Stomach (tissue), 9 donors: ENCODE data around the gene OLIG3. TPM values are rescaled to one million over a fixed set of nuclear protein-coding genes. Genes with fewer than 3 reads are reported as not detected.

Experiments
- DNase-seq, 2 donors: peaks; one replicate each; pipeline versions ENCODE4 v3.0.0 to v3.0.0-alpha.2; 2013 to 2019
- H3K27ac ChIP-seq, 5 donors: fragments of 200-600 bp in 4 of 5; sonication (generic) in 4 of 5; one replicate each; pipeline ENCODE4 v1.5.1; 2013 to 2019; ENCODE audit warnings: mild to moderate bottlenecking in 1 of 5, moderate library complexity in 1 of 5
- H3K27me3 ChIP-seq, 3 donors: fragments of 200-600 bp; sonication (generic); one replicate each; pipeline ENCODE4 v1.5.1; 2017 to 2019; ENCODE audit warnings: mixed run types in 1 of 3
- H3K36me3 ChIP-seq, 4 donors: fragments of 200-600 bp; sonication (generic); 1 replicate in 3 of 4; 2 replicates in 1 of 4; pipeline ENCODE4 v1.5.1; 2016 to 2019
- H3K4me1 ChIP-seq, 4 donors: fragments of 200-600 bp; sonication (generic); one replicate each; pipeline ENCODE4 v1.5.1; 2016 to 2019
- H3K4me3 ChIP-seq, 4 donors: fragments of 200-600 bp; sonication (generic) in 3 of 4; one replicate each; pipeline ENCODE4 v1.5.1; 2016 to 2019; ENCODE audit warnings: mild to moderate bottlenecking in 1 of 4
- H3K9me3 ChIP-seq, 4 donors: fragments of 200-600 bp; sonication (generic); one replicate each; pipeline ENCODE4 v1.5.1; 2016 to 2019
- CTCF ChIP-seq, 7 experiments: fragments of 450-650 bp in 4 of 7; fragments of 200-600 bp in 3 of 7; sonication (generic) in 3 of 7; IDR thresholded peaks; one replicate each; pipeline ENCODE4 v1.5.1; 2016 to 2019; ENCODE audit warnings: antibody characterized with exemption in 7 of 7, control low read depth in 2 of 7, mild to moderate bottlenecking in 1 of 7
- EP300 ChIP-seq: sonication (generic); formaldehyde crosslinking; IDR thresholded peaks from one replicate; pipeline ENCODE4 v1.6.1; 2017; ENCODE audit warnings: antibody characterized with exemption
- POLR2A ChIP-seq, 4 donors: fragments of 450-650 bp; IDR thresholded peaks; one replicate each; pipeline ENCODE4 v1.6.1; 2016; ENCODE audit warnings: antibody characterized with exemption in 4 of 4, control low read depth in 2 of 4, mild to moderate bottlenecking in 1 of 4, moderate library complexity in 1 of 4
- POLR2AphosphoS5 ChIP-seq, 3 donors: sonication (generic); formaldehyde crosslinking; IDR thresholded peaks; one replicate each; pipeline ENCODE4 v1.6.1; 2016; ENCODE audit warnings: antibody characterized with exemption in 3 of 3
- WGBS, 5 donors: extraction: QIAGEN DNeasy Blood & Tissue Kit in 3 of 5; methylation state at CpG; one replicate each; pipeline versions ENCODE4 v1.1.5 to v1.1.7; 2013 to 2018; 5-methylcytosine and 5-hydroxymethylcytosine counted together
- intact Hi-C: fragments of 100-400 bp; cut with DNase I; formaldehyde crosslinking; loops from one replicate; pipeline ENCODE4 v1.15.1; 2023; ENCODE audit warnings: low total_unique reads
- polyA plus RNA-seq, 3 donors: library from polyadenylated mRNA; stranded (reverse); fragments of 200-250 nt; gene quantifications; one replicate each; pipeline ENCODE4 v1.2.3, GENCODE V29; 2013
- total RNA-seq, 5 donors: library from RNA; depleted of rRNA; stranded (reverse); fragments of >200 nt; gene quantifications; one replicate each; pipeline versions ENCODE4 v1.1.0 to v1.2.3, GENCODE V29; 2014 to 2016
- donor health status: healthy with polysubstance abuse.
- donor health status: Bipolar disorder and iron deficiency.
- donor health status: healthy.

Gene OLIG3
- total and polyA plus RNA-seq, 8 donors = not detected

- H3K4me1 ChIP-seq = peaks cover 32 to 56% (median 47%) of the 10 kb centered on the region in 4 donors
- peak in 1 of 2 donors; percentile 61 for DNase-seq
- peak overlapping the region; percentile 20 to 44 (median 24) for H3K4me3 ChIP-seq
- WGBS, 5 donors = 2 to 9% (median 5%) methylated on average over 13 to 60 of the region's 60 CpGs
- H3K27ac ChIP-seq = no peak overlapping the region
- H3K36me3 ChIP-seq = no peaks in the 10 kb centered on the region
- intact Hi-C loops = no loop called here
- H3K9me3 ChIP-seq = peaks cover 0 to 10% (median 0%) of the 10 kb centered on the region in 4 donors
- H3K27me3 ChIP-seq = peaks cover 33 to 97% (median 66%) of the 10 kb centered on the region in 3 donors
- TF ChIP-seq POLR2AphosphoS5 (IDR thresholded peaks at IDR 0.05) (no peak), EP300 (no peak), POLR2A (IDR thresholded peaks at IDR 0.05) (no peak), CTCF (IDR thresholded peaks at IDR 0.05) (no peak)
Observed at GRCh38 chr6:137497721-137498463, 3.7 kb upstream of the OLIG3 start.

GRCh38 chr6:137496909-137497720 is 2.9 kb upstream of the OLIG3 start:
- WGBS, 5 donors = 5 to 18% (median 10%) methylated on average over 40 to 47 of the region's 47 CpGs
- DNase-seq = no peak
- Histone ChIP-seq H3K36me3 (no peaks in the 10 kb centered on the region), H3K9me3 (peaks cover 0 to 11% (median 0%) of the 10 kb centered on the region in 4 donors), H3K4me3 (peak overlapping the region; percentile 20 to 44 (median 24)), H3K4me1 (peaks cover 34 to 63% (median 50%) of the 10 kb centered on the region in 4 donors), H3K27me3 (peaks cover 33 to 97% (median 74%) of the 10 kb centered on the region in 3 donors), H3K27ac (no peak overlapping the region)
- TF ChIP-seq CTCF (IDR thresholded peaks at IDR 0.05) (no peak), POLR2A (IDR thresholded peaks at IDR 0.05) (no peak), EP300 (no peak)
- intact Hi-C loops = no loop called here

- peaks cover 34 to 63% (median 50%) of the 10 kb centered on the region in 4 donors for H3K4me1 ChIP-seq
- TF ChIP-seq EP300 (no peak), POLR2AphosphoS5 (IDR thresholded peaks at IDR 0.05) (no peak), POLR2A (IDR thresholded peaks at IDR 0.05) (no peak), CTCF (IDR thresholded peaks at IDR 0.05) (no peak)
- intact Hi-C loops = no loop called here
Observed at GRCh38 chr6:137496368-137496767, 2.2 kb upstream of the OLIG3 start.

DNA sequence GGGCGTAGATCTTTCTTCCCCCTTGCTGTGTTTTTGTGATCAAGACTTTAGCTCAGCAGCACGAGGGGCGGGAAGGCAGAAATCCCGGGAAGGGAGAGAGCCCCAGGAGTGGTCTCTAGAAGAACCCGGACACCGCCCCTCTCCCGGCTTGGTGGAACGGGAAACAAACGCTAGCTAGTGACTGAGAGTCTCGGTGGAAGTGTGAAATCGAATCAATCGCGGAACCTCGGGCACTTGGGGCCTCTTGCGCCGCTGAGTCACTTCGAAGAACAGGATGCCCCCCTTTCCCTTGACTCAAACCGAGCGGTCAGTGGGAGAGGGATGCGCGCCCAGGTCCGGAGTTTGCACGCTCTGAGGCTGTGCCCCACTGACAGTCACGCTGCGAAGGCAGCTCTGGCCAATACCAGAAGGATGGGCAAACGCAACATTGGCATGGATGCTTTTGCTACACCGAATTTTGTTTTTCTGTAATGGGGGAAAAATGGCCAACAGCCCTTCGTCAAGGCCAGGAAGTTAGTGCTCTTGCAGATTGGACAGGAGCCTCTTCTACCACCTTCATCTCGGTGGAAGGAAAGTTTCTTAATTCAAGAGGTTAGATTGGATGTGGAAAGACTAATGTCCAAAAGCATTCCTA is 1.6 kb upstream of the OLIG3 start:
- Histone ChIP-seq H3K9me3 (peaks cover 0 to 11% (median 0%) of the 10 kb centered on the region in 4 donors), H3K27ac (no peak overlapping the region), H3K4me3 (no peak overlapping the region), H3K36me3 (no peaks in the 10 kb centered on the region), H3K27me3 (peaks cover 33 to 100% (median 85%) of the 10 kb centered on the region in 3 donors), H3K4me1 (peaks cover 34 to 63% (median 50%) of the 10 kb centered on the region in 4 donors)
- TF ChIP-seq EP300 = no peak
- TF ChIP-seq POLR2AphosphoS5 (IDR thresholded peaks at IDR 0.05) = no peak
- TF ChIP-seq CTCF (IDR thresholded peaks at IDR 0.05) = no peak
- no peak for TF ChIP-seq POLR2A (IDR thresholded peaks at IDR 0.05)
- DNase-seq = no peak
- 5 to 12% (median 9%) methylated on average over 16 to 29 of the region's 29 CpGs for WGBS, 5 donors
- intact Hi-C loops = no loop called here

More at GRCh38 chr6:137496368-137496767, 2.2 kb upstream of the OLIG3 start:
- 6 to 10% (median 7%) methylated on average over 15 to 17 of the region's 17 CpGs for WGBS, 5 donors
- no peak overlapping the region for H3K27ac ChIP-seq
- no peak overlapping the region for H3K4me3 ChIP-seq
- peaks cover 0 to 11% (median 0%) of the 10 kb centered on the region in 4 donors for H3K9me3 ChIP-seq
- H3K36me3 ChIP-seq = no peaks in the 10 kb centered on the region
- DNase-seq = no peak
- peaks cover 33 to 99% (median 80%) of the 10 kb centered on the region in 3 donors for H3K27me3 ChIP-seq
